AG10803 (cell line): ENCODE measurements around the gene TRMU.

Experiments
- DNase-seq: peaks from one replicate; pipeline ENCODE4 v3.0.0; 2010; ENCODE audit warnings: low read depth
- H3K4me3 ChIP-seq: 2 replicates; pipeline ENCODE4 v1.5.1; 2011; ENCODE audit warnings: mild to moderate bottlenecking, low read length, control low read depth
- CTCF ChIP-seq: conservative IDR thresholded peaks from 2 replicates; pipeline ENCODE4 v1.5.1; 2011; ENCODE audit warnings: mild to moderate bottlenecking, low read length, control low read depth, inconsistent platforms

TRMU gene

GRCh38 chr22:46327691-46328465, 7.6 kb upstream of the TRMU start:
- no peak overlapping the region for H3K4me3 ChIP-seq
- no peak for DNase-seq
- no peak for TF ChIP-seq CTCF

DNA sequence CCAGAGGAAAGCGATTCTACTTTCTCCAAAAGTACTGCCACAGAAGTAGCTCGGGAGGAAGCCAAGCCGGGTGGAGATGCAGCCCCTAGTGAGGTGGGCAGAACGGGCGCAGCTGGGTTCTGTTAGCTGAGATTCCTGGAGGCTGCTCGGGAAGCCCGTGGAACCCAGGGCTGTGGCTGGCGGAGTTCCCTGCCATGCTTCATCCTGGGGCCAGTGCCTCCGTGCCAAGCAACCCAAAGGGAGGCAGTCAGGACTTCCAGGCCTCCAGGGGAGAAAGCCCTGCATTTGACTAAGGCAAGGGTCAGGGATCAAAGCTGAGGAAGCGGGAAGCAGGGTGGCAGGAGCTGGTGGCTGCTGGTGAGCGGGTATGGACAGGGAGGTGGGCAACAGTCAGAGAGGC, 6.7 kb upstream of the TRMU start:
- no peak for TF ChIP-seq CTCF
- no peak overlapping the region for H3K4me3 ChIP-seq
- DNase-seq, result no peak

GRCh38 chr22:46329616-46330015, 5.9 kb upstream of the TRMU start:
- no peak overlapping the region for H3K4me3 ChIP-seq
- DNase-seq, result no peak
- TF ChIP-seq CTCF, result no peak

GRCh38 chr22:46330426-46330825, 5.1 kb upstream of the TRMU start:
- H3K4me3 ChIP-seq, result no peak overlapping the region
- no peak for TF ChIP-seq CTCF
- DNase-seq, result no peak

DNA sequence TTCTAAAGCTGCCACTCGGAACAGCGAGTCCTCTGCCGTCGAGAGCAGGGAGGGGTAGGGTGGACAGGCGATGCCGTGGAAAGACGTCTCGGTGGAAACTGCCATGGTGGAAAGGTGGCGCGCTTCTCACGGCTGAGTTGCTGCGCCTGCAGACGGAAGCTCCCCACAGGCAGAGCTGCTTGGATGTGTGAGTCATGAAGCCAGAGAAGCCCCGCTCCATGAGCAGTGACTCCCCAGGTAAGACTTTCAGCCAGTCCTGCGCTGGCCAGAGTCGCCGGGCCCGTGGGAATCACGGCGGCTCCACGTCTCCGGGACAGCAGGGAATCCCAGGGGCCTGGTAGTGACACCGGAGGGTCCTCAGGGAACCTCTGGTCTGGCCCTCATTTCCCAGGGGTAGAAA, 4.0 kb upstream of the TRMU start:
- no peak for DNase-seq
- no peak for TF ChIP-seq CTCF
- H3K4me3 ChIP-seq, result no peak overlapping the region

GRCh38 chr22:46336119-46337078, 885 bp downstream of the TRMU start:
- no peak for DNase-seq
- no peak for TF ChIP-seq CTCF
- peak overlapping the region; percentile 90 for H3K4me3 ChIP-seq

GRCh38 chr22:46337870-46338269, 2.4 kb downstream of the TRMU start:
- no peak for DNase-seq
- no peak overlapping the region for H3K4me3 ChIP-seq
- no peak for TF ChIP-seq CTCF
